NCI-H1092 (cell line): ENCODE data around the gene CYGB.
"Not testable (repeated sequence)": the region's sequence is repeated elsewhere in the genome, so short reads cannot be mapped to it uniquely, and the experiment has no call there.

Source experiments
- DNase-seq: peaks from one replicate; lab custom pipeline; 2025; lab: John Stamatoyannopoulos, UW

Gene CYGB

DNA sequence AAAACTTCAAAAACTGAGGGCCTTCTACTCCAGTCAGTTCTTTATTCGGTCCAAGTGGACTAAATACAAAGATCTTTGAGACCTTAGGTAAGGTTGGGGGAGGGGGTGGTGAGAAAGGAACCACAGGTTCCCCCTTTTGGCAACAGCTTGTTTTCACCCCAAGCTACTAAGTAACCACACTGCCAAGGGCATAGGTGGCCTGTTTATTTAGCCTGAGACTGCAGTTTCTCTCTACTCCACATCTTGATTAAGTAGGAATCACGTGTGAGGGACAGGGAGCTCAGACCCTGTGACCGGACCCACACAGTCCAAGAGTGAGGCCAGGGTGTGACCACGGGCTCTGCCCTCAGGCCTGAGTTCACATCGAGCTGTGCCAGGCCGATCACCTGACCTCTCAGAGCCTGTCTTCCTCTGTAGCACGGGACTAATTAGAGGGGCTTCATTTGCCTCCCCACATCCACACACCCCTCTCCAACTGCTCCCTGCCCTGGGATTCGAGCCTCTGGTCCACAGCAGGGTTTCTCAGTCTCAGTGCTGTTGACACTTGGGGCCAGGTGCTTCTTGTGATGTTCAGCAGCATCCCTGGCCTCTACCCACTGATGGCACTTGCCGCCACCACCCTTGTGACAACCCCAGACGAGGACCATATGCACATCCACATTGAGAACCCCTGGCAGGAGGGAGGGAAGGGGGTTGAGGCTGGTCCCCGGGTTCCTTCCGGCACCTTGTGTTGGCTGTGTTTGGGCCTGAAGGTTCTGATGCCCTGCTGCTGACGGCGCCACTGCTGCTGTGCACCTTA is 30.3 kb upstream of the CYGB start:
- no peak for DNase-seq

DNA sequence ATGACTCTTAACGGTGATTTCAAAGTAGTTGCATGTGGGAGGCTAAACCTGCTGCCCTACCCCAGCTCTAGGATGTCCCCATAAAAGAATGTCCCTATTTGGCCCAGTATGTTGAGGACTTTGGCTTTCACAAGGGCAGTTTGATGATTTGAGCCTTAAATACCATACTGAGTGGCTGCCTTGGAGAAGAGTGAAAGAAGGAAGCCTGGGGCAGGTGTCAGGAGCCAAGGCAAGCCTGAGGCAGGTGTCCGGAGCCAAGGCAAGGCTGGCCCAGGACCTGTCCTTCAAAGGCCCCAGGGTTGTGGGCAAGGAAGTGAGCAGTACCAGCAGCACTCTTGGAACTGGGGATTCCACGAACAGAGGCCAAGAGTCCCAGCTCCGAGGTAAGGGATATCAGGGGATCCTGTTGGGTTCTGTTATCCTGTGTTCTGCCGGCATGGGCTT is 29.5 kb upstream of the CYGB start:
- no peak for DNase-seq

DNA sequence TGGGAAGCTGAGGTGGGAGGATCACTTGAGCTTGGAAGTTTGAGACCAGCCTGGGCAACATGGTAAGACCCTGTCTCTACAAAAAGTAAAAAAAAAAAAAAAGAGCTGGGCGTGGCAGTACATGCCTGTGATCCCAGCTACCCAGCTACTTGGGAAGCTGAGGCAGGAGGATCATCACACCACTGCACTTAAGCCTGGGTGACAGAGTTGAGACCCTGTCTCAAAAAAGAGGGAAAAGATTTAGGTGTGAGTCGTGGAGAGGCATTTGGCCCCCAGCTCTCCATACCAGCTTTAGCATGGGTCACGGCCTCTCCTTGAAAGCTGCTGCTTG is 29.1 kb upstream of the CYGB start:
- no peak for DNase-seq

DNA sequence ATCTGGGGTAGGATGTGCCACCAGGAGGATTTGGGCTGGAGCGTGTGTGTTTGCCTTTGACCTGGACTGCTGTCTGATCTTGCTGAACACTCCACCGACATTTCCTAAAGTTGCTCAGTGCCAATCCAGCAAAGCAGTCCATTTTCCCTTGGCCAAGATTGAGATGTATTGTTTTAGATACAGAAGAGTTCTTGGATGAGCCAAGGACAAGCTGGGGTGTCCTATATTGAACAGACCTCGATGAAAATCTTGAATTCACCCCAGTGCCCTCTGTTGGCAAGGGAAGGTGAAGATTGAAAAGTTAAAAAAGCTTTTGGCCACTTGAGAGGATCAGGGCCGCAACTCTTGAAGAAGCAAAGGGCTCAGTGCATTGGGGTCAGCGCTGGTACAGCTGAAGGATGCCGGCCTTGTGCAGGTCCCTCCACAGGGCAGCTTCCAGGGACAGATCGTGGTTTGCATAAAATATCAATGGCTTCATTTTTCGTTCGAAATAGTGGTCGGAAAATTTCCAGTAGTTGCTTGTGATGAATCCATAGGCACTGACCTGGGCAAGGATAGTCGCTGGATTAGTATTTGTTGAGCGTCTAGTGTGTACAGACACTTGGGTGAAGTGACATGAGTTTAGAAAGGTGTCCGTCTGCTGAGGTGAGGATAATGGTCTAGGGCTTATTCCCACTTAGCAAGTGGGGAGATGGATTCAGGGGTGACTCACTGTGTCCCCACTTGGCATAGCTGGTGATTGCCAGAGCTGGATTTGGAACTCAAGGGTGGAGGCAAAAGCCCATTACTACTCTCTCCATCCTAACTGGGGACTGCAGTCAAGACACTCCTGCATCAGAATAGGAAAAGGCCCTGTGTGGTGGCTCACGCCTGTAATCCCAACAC is 28.5 kb upstream of the CYGB start:
- no peak for DNase-seq

DNA sequence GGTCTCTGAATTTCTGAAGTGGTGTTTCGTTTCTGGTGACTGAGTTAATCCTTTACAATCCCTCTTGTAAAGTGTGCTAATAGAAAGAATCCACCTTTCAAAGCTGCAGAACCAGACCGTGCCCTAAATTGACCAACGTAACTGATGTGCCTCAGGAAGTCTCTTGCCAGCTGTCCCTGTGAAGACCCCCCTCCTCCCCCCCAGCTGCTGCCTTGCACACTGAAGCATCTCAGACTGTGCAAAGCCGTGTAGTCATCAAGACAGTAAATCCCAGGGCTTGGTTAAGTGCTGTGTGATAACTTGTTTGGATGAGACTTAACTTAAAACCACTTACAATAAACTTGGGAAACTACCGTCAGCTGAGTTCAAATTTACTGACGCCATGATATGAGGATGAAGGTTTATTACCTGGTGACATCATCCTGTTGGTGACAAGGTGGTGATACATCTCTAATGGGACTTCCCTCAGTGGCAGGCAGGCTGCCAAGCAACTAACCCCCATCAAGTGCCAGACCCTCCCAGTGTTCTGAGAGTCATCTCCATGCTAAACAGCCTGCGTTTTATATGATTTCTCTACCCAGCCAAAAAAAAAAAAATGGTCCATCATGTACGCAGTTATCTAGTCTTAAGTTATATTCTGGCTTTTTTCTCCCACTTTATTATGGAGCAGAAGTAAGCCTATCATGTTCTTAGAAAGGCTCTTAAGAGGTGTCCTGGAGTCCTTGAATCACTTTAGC is 27.6 kb upstream of the CYGB start:
- DNase-seq = not testable (repeated sequence)

DNA sequence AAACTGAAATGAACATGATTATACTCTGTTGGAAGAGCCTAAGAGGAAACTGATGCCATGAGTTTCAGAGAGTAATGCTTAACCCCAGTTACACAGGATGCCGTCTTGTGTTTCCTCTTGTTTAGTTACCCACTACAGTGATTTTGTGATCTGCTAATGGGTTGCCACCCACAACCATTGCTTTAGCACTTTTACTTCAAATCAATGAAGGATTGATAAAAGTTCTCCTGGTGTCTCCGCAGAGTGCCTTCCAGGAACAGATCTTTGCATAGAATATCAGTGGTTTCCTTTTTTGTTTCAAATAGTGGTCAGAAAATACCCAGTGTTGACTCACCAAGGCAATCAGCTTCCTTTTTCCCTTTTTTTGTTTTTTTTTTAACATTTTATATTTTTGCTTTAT is 25.9 kb upstream of the CYGB start:
- not testable (repeated sequence) for DNase-seq

DNA sequence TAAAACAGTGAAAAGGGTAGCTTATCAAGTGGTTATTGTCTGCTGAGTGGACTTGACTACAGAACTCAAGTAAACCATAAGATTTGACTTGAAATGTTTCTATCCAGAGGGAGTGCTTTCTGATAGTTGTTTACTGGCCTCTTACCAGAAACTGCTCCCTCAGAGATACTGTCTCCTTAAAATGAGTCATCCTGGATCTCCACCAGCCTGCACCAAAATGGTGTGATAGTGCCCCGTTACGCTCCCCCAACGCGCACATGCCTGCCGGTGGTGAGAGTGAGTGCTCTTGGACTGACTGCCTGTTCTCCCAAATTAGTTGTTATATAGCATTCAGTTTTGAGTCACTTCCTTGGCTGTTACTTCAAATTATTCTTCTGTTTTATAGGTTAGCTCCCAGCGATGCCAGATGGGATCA is 25.2 kb upstream of the CYGB start:
- DNase-seq = no peak

DNA sequence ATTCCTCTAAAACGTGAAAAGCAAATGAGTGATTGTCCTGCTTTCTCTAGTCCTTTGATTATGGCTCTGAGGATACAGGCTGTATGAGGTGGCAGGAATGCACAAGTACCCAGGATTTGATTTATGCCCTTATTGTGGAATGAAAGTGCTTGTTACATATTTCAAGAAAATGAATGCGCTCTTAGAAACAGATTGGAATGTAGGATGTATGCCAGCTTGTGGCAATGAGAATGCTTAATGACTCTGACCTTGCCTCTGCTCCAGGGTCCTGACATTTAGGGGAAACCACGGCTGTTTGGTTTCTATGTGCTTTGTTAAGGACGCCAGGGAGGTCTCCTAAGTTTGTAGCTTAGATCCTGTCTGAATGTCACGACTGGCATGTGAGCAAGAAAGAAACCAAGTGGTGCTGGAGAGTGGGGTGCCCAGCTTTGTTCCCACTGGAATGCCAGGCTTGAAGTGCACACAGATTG is 24.3 kb upstream of the CYGB start:
- no peak for DNase-seq

DNA sequence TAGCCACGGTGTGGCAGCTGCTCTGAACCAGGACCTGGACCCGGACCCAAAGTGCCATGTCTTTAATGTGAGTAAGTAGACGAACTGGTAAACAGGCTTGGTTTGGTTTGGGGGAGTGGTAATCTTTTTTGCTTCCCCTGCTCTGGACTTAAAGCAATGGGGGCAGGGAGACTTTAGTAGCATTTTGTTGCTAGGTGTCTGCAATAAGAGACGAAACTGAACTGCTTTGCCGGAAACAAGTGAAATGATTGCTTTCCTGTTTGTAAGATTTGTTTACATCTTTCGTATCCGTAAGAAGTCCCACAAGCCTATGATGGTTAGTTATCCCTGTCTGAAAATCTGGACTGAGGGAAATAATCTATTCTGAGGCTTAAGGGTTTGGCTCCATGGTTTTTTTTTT is 23.8 kb upstream of the CYGB start:
- no peak for DNase-seq

DNA sequence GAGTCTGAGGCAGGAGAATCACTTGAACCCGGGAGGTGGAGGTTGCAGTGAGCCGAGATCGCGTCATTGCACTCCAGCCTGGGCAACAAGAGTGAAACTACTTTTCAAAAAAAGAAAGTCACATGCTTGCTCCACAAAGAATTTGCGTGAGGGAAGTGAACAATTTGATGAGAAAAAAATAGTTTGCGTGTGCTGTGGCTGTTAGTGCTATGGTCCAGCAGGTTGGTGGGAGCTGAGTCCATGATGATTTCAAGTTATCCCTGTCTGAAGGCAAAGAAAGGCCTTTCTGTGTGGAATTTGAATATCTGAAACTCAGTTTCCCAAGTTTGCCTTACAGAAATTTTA is 23.3 kb upstream of the CYGB start:
- DNase-seq = no peak

DNA sequence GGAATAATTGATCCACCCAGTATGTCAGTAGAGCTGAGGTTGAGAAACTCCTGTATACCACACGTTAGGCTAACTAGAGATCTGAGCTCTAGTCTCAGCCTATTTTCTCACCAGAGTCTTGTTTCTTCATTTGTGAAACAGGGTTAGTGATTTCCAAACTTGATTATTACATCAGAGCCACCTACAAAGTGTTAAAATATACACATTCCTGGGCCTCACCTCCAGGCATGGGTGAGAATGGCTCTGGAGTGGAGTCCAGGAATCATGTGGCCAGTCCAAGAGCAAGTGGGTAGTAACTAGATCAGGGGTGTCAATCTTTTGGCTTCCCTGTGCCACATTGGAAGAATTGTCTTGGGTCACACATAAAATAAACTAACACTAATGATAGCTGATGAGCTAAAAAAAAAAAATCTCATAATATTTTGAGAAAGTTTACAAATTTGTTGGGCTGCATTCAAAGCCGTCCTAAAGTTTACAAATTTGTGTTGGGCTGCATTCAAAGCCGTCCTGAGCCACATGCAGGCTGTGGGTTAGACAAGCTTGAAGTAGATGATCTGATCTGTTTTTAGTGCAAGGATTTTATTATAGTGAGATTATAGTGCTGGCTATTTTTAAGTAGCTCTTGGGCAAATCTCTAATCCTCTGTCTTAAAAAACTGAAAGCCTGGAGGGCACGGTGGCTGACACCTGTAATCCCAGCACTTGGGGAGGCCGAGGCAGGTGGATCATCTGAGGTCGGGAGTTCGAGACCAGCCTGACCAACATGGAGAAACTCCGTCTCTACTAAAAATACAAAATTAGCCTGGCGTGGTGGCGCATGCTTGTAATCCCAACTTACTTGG is 22.7 kb upstream of the CYGB start:
- no peak for DNase-seq

DNA sequence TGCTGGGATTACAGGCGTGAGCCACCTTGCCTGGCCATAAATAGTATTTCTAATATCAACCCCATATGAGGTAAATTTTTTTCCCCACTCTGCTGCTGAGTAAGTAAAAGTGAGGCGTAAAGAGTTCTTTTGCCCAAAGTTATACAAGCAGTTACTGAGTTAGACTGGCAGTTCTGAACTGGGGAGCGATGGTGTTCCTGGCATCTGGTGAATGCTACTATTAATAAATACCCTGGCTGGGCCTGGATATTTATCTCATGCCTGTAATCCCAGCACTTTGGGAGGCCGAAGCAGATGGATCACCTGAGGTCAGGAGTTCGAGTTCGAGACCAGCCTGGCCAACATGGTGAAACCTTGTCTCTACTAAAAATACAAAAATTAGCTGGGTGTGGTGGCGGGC is 22.0 kb upstream of the CYGB start:
- DNase-seq = not testable (repeated sequence)

DNA sequence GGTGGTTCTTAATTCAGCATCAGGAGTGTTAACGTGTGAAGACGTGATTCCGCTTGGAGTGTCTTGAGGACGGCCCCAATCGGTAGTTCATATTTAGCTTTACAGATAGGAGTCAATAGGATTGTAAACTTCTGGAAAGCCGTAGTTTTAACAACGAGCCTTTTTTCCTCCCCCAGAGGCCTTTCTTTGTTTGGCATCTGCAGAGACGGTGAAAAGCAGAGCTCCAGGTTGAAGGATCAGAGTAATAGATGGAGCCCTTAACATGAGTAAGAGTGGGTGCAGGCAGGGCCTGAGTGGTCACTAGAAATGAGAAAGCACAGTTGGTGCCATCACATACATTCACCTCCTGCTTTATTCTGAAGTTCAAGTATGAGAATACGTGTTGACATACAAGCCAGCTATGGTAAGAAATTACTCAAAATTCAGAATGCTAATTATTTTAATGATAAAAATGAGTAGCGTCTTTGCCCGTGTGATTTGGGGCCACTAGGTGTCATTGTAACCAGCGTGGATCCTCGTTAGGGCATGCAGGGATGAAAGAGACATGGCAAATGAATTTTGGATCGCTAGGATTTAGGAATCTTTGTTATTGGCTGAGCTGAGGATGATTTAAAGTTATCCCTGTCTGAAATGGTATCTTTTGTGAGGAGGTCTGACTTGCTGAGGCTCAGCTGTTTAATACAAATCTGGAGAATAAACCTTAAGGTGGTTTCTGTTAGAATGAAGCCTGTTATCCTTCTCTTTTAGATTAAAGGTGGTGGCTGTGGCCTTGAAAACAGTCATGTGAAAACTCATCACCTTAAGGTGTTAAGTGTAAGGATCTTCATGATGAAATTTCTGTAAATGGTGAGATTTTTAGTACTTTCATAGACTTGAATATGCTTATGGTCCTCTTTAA is 20.9 kb upstream of the CYGB start:
- no peak for DNase-seq

DNA sequence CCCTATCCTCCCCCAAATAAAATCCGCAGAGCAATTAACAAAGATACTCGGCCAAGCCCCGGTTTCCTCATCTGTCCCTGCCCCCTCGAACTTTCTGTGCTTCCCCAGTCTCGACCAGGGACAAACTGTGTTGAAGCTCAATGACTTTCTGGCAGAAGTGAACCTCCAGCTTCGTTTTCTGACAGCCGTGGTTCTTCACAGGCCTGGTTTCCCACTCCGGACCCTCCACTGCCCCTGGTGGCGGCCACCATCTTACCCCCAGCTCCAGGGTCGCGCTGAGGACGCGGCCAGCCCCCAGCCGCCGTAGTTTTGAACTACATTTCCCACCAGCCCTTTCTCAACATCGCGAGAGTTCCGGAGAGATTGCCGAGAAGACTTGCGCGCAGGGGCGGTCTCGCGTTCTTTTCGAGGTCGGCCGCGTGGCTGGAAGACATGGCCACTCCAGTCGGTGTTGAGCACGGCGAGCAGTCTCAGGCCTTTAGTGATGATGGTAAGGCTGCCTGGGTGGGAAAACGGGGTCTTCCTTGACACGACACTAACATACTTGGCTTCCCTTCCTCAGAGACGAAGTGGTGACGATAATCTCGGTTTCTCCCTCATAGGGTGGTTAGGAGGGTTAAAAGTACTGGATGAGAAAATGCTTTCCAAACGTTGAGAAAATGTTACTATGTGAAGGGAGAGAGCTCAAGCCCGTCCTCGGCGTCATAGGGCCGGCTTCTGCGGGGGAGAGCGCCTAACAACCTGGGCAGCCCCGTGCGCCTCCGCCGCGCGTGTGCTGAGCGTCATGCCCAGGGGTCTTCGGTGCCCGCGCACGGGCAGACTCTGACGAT is 20.1 kb upstream of the CYGB start:
- DNase-seq = peak; percentile 98

DNA sequence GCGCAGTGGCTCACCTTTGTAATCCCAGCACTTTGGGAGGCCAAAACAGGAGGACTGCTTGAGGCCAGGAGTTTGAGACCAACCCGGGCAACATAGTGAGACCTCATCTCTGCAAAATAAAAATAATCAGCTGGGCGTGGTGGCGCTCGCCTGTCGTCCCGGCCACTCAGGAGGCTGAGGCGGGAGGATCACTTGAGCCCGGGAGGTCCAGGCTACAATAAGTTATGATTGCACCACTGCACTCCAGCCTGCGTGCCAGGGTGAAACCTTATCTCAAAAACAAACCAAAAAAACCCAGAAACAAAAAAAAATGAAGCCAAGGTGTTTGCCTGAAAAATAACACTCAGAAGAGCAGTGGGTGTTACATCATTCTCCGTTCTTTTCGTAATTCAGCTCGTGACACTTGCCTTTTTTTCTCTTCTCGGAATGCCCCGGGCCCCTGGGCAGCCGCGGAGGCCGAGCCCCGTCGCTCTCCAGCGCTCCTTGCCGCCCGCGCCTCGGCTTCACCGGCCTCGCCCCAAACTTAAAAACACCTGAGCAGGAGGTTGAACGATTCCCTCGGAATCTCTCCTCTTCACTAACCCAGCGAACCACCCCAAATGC is 19.4 kb upstream of the CYGB start:
- no peak for DNase-seq

DNA sequence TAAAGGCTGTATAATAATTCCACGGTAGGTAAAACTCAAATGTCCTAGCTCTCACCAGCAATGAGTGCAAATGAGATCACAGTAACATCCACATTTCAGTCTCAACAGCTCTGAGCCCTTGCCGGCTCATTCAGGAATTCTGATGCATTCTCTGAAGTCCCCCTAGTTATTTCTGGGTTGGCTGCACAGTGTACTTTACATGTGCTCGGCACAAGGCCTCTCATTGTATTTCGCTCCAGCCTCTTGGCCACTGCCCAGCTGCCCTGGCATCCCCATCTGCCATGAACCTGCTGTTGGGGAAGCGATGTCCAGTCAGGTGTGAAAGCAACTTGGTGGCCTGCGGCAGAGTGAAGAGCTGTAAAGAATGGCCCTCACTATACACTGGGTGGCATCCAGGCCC is 16.6 kb upstream of the CYGB start:
- DNase-seq = peak; percentile 51

DNA sequence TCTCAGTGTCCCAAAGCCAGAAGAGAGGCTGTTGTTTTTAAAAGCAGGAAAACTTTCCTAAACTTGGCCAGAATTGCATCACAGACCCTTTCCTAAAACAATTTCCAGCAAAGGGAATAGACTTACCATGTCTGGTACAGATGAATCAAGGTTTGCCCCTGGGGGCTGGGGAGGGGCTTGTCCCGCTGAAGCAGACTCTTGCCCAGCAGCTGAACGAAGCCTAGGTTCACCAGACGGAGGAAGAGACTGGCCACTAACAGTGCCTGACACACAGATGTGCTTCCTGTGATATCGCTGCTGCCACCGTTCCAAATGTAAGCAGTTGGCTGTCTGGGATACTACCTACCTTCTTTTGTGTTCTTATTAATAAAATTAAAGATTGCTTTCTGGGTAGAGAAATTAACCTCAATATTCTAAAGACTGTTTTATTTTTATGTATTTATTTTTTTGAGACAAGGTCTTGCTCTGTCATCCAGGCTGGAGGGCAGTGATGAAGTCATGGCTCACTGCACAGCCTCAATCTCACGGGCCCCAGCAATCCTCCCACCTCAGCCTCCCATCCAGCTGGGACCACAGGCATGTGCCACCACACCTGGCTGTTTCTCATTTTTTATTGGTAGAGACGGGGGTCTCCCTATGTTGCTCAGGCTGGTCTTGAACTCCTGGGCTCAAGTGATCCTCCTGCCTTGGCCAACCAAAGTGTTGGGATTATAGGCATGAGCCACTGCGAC is 15.8 kb upstream of the CYGB start:
- no peak for DNase-seq

DNA sequence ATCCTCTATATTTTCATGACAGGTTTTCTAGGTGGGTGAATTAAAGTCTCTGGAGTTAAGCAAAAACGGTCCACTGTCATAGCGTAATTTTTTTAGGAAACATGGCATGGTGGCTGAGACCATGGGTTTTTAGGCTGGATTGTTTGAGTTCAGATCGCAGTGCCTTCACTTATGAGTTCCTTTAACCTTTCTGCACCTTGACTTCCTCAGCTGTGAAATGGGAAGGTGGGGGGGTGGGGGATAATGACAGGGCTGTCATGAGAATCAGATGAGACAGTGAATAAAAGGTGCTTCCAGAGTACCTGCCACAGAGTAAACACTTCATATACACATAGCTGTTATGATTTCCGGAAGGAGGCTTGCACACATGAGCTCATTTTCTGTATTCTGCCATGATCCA is 14.2 kb upstream of the CYGB start:
- no peak for DNase-seq
